Activated CD4-positive, alpha-beta T cell treated with anti-CD3 and anti-CD28 coated beads for 36 hours (primary cell): Measurements from ENCODE around the gene STT3B. TPM values are rescaled to one million over a fixed set of nuclear protein-coding genes. Genes with fewer than 3 reads are reported as not detected.
"Not testable (repeated sequence)": the region's sequence is repeated elsewhere in the genome, so short reads cannot be mapped to it uniquely, and the experiment has no call there.

ENCODE experiments used
- ATAC-seq: fragments of 200-7000 bp; cut with Tn5 transposase; one replicate; pipeline ENCODE4 v1.10.0; 2021; ENCODE audit warnings: mild to moderate bottlenecking, moderate library complexity
- CTCF ChIA-PET: fragments of 350-600 bp; sonication (Branson Sonifier 250); formaldehyde crosslinking; loops from one replicate; lab custom pipeline; 2021; ENCODE audit warnings: antibody characterized with exemption; lab: Charles Lee
- POLR2A ChIA-PET: fragments of 350-600 bp; sonication (Branson Sonifier 250); formaldehyde crosslinking; loops from one replicate; lab custom pipeline; 2021; ENCODE audit warnings: antibody characterized with exemption, inconsistent platforms; lab: Charles Lee
- DNase-seq: peaks from one replicate; pipeline ENCODE4 v3.0.0-alpha.2; 2020
- H3K27ac Mint-ChIP-seq: one replicate; pipeline ENCODE4 v1.8.0; 2021; ENCODE audit warnings: mixed read lengths
- H3K27me3 Mint-ChIP-seq: one replicate; pipeline ENCODE4 v1.8.0; 2021; ENCODE audit warnings: mixed read lengths
- H3K36me3 Mint-ChIP-seq: one replicate; pipeline ENCODE4 v1.8.0; 2021; ENCODE audit warnings: low read depth, mixed read lengths
- H3K4me1 Mint-ChIP-seq: one replicate; pipeline ENCODE4 v1.8.0; 2021; ENCODE audit warnings: mixed read lengths
- H3K4me3 Mint-ChIP-seq: one replicate; pipeline ENCODE4 v1.8.0; 2021; ENCODE audit warnings: mild to moderate bottlenecking, moderate library complexity, mixed read lengths
- H3K9me3 Mint-ChIP-seq: one replicate; pipeline ENCODE4 v1.8.0; 2021; ENCODE audit warnings: low read depth, mixed read lengths
- intact Hi-C, 2 experiments: fragments of 100-400 bp; cut with DNase I in 1 of 2; cut with micrococcal nuclease in 1 of 2; formaldehyde crosslinking; loops; one replicate each; pipeline versions ENCODE4 v1.14.2 to v1.15.1; 2022 to 2024; cut with DNase I, micrococcal nuclease
- total RNA-seq, 2 experiments: library from RNA; stranded (reverse); gene quantifications; one replicate each; pipeline ENCODE4 v1.2.3, GENCODE V29; 2021

The STT3B gene
- total RNA-seq, 2 experiments from 2014 or later: 104 to 148 TPM

GRCh38 chr3:31502803-31503221 lies 29.9 kb upstream of the STT3B start:
- no peak for DNase-seq
- no peak for ATAC-seq
- H3K4me3 Mint-ChIP-seq: no peak overlapping the region
- intact Hi-C loops: no loop called here
- CTCF ChIA-PET: interaction anchor here (0.7 kb wide), 1 partner anchor 49 kb away, joined by 3 read pairs; no protein-coding TSS in a partner anchor
- H3K27ac Mint-ChIP-seq: no peak overlapping the region
- no peaks in the 10 kb centered on the region for H3K36me3 Mint-ChIP-seq
- no peaks in the 10 kb centered on the region for H3K27me3 Mint-ChIP-seq
- H3K4me1 Mint-ChIP-seq: peaks cover 29% of the 10 kb centered on the region
- no peaks in the 10 kb centered on the region for H3K9me3 Mint-ChIP-seq
- POLR2A ChIA-PET: no interaction called here

- intact Hi-C loops: no loop called here
- CTCF ChIA-PET: interaction anchor here (0.7 kb wide), 1 partner anchor 235 kb away, joined by 3 read pairs; no protein-coding TSS in a partner anchor
- Mint-ChIP-seq H3K9me3 (no peaks in the 10 kb centered on the region), H3K27ac (no peak overlapping the region), H3K36me3 (no peaks in the 10 kb centered on the region), H3K27me3 (no peaks in the 10 kb centered on the region), H3K4me3 (no peak overlapping the region), H3K4me1 (peaks cover 36% of the 10 kb centered on the region)
- no peak for ATAC-seq
- no peak for DNase-seq
- POLR2A ChIA-PET: no interaction called here
Measured at GRCh38 chr3:31503456-31503855, 29.3 kb upstream of the STT3B start.

GRCh38 chr3:31504230-31504629 lies 28.5 kb upstream of the STT3B start:
- no peak overlapping the region for H3K4me3 Mint-ChIP-seq
- H3K4me1 Mint-ChIP-seq: peaks cover 43% of the 10 kb centered on the region
- intact Hi-C loops: no loop called here
- no peaks in the 10 kb centered on the region for H3K9me3 Mint-ChIP-seq
- ChIA-PET CTCF (no interaction called here), POLR2A (no interaction called here)
- no peaks in the 10 kb centered on the region for H3K27me3 Mint-ChIP-seq
- ATAC-seq (no peak), DNase-seq (no peak)
- no peak overlapping the region for H3K27ac Mint-ChIP-seq
- H3K36me3 Mint-ChIP-seq: no peaks in the 10 kb centered on the region

- DNase-seq (no peak), ATAC-seq (no peak)
- H3K27me3 Mint-ChIP-seq: no peaks in the 10 kb centered on the region
- no peaks in the 10 kb centered on the region for H3K9me3 Mint-ChIP-seq
- no peak overlapping the region for H3K27ac Mint-ChIP-seq
- H3K4me1 Mint-ChIP-seq: peaks cover 48% of the 10 kb centered on the region
- H3K4me3 Mint-ChIP-seq: no peak overlapping the region
- intact Hi-C loops: no loop called here
- H3K36me3 Mint-ChIP-seq: no peaks in the 10 kb centered on the region
- POLR2A ChIA-PET: no interaction called here
- CTCF ChIA-PET: interaction anchor here (0.5 kb wide), 1 partner anchor 267 kb away, joined by 4 read pairs; no protein-coding TSS in a partner anchor
Measured at GRCh38 chr3:31505371-31506048, 27.2 kb upstream of the STT3B start.

GRCh38 chr3:31506515-31506914 lies 26.2 kb upstream of the STT3B start:
- CTCF ChIA-PET, DNase-seq, H3K4me3 Mint-ChIP-seq, intact Hi-C loops, H3K27ac Mint-ChIP-seq, H3K27me3 Mint-ChIP-seq, ATAC-seq, H3K36me3 Mint-ChIP-seq, H3K9me3 Mint-ChIP-seq, POLR2A ChIA-PET: not testable (repeated sequence)
- H3K4me1 Mint-ChIP-seq: peaks cover 48% of the 10 kb centered on the region

- DNase-seq: no peak
- Mint-ChIP-seq H3K9me3 (no peaks in the 10 kb centered on the region), H3K4me3 (no peak overlapping the region), H3K36me3 (no peaks in the 10 kb centered on the region), H3K4me1 (peaks cover 44% of the 10 kb centered on the region), H3K27ac (no peak overlapping the region), H3K27me3 (no peaks in the 10 kb centered on the region)
- intact Hi-C loops: no loop called here
- no peak for ATAC-seq
- ChIA-PET POLR2A (interaction anchor here (0.5 kb wide), 1 partner anchor 27 kb away, joined by 3 read pairs; no protein-coding TSS in a partner anchor), CTCF (interaction anchor here (0.6 to 1.2 kb wide), 4 partner anchors 12 to 62 kb away, joined by 3 read pairs; no protein-coding TSS in a partner anchor)
Measured at GRCh38 chr3:31508452-31509146, 24.1 kb upstream of the STT3B start.

GRCh38 chr3:31509147-31509728 lies 23.5 kb upstream of the STT3B start:
- Mint-ChIP-seq H3K27ac (no peak overlapping the region), H3K4me1 (peaks cover 44% of the 10 kb centered on the region), H3K36me3 (no peaks in the 10 kb centered on the region), H3K4me3 (no peak overlapping the region), H3K9me3 (no peaks in the 10 kb centered on the region), H3K27me3 (no peaks in the 10 kb centered on the region)
- intact Hi-C loops: no loop called here
- POLR2A ChIA-PET: interaction anchor here (0.5 kb wide), 1 partner anchor 27 kb away, joined by 3 read pairs; no protein-coding TSS in a partner anchor
- CTCF ChIA-PET: interaction anchor here (0.5 to 1.2 kb wide), 5 partner anchors 11 to 123 kb away, joined by 3 read pairs; no protein-coding TSS in a partner anchor
- ATAC-seq (peak; percentile 85), DNase-seq (no peak)

- intact Hi-C loops: no loop called here
- no peaks in the 10 kb centered on the region for H3K36me3 Mint-ChIP-seq
- ChIA-PET CTCF (no interaction called here), POLR2A (no interaction called here)
- DNase-seq (no peak), ATAC-seq (no peak)
- H3K9me3 Mint-ChIP-seq: no peaks in the 10 kb centered on the region
- peaks cover 2% of the 10 kb centered on the region for H3K4me1 Mint-ChIP-seq
- no peak overlapping the region for H3K4me3 Mint-ChIP-seq
- H3K27ac Mint-ChIP-seq: no peak overlapping the region
- H3K27me3 Mint-ChIP-seq: no peaks in the 10 kb centered on the region
Measured at GRCh38 chr3:31514570-31514969, 18.2 kb upstream of the STT3B start.

- no peaks in the 10 kb centered on the region for H3K4me1 Mint-ChIP-seq
- no peaks in the 10 kb centered on the region for H3K27me3 Mint-ChIP-seq
- H3K4me3 Mint-ChIP-seq: no peak overlapping the region
- DNase-seq (no peak), ATAC-seq (no peak)
- POLR2A ChIA-PET: interaction anchor here (0.6 kb wide), 1 partner anchor 31 kb away, joined by 5 read pairs; no protein-coding TSS in a partner anchor
- H3K9me3 Mint-ChIP-seq: peaks cover 2% of the 10 kb centered on the region
- intact Hi-C loops: no loop called here
- no peaks in the 10 kb centered on the region for H3K36me3 Mint-ChIP-seq
- H3K27ac Mint-ChIP-seq: no peak overlapping the region
- CTCF ChIA-PET: no interaction called here
Measured at GRCh38 chr3:31515486-31516284, 17.0 kb upstream of the STT3B start.

GRCh38 chr3:31516757-31517156 lies 16.0 kb upstream of the STT3B start:
- peaks cover 2% of the 10 kb centered on the region for H3K9me3 Mint-ChIP-seq
- POLR2A ChIA-PET: no interaction called here

GRCh38 chr3:31521468-31521867 lies 11.3 kb upstream of the STT3B start:
- H3K9me3 Mint-ChIP-seq: peaks cover 2% of the 10 kb centered on the region
- H3K27ac Mint-ChIP-seq: peak overlapping the region; percentile 11
- intact Hi-C loops: no loop called here
- ChIA-PET CTCF (interaction anchor here (1.6 to 2.1 kb wide), 2 partner anchors 10 to 30 kb away, joined by 6 to 7 read pairs; no protein-coding TSS in a partner anchor), POLR2A (no interaction called here)
- no peaks in the 10 kb centered on the region for H3K27me3 Mint-ChIP-seq
- H3K4me1 Mint-ChIP-seq: peaks cover 14% of the 10 kb centered on the region
- ATAC-seq (no peak), DNase-seq (no peak)
- H3K4me3 Mint-ChIP-seq: no peak overlapping the region
- no peaks in the 10 kb centered on the region for H3K36me3 Mint-ChIP-seq

More at GRCh38 chr3:31516757-31517156, 16.0 kb upstream of the STT3B start:
- H3K4me3 Mint-ChIP-seq: no peak overlapping the region
- no peak overlapping the region for H3K27ac Mint-ChIP-seq
- no peaks in the 10 kb centered on the region for H3K27me3 Mint-ChIP-seq
- H3K36me3 Mint-ChIP-seq: no peaks in the 10 kb centered on the region
- H3K4me1 Mint-ChIP-seq: peaks cover 1% of the 10 kb centered on the region
- DNase-seq: no peak
- CTCF ChIA-PET: no interaction called here
- no peak for ATAC-seq
- intact Hi-C loops: no loop called here
